ENCODE results near the gene SLC10A1.

Gene SLC10A1

DNA sequence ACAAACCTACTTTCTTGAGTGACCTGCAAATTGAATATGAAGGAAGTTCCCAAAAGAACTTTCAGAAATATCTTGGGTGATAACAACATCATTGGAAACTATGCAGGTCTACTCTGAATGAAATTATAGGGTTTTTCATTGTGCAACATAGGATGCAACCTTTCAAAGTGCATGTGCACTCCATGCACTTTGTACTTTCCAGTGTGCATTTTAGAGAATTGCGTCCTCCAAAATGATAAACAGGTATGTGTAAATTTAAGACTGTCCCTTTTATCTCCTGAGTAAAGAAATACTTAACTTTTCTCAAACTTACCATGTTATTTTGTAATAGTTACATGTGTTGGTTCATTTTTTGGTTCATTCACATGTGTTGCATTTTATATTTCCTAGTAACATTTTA is 16.9 kb downstream of the SLC10A1 start:
- Histone ChIP-seq H3K4me1 (ENCODE audit: control insufficient read depth, low read depth, low read length) (no peaks in the 10 kb centered on the region), H3K27me3 (ENCODE audit: control insufficient read depth, insufficient read depth, low read length) (no peaks in the 10 kb centered on the region), H3K9ac (ENCODE audit: low read length) (no peak overlapping the region), H3K9me3 (ENCODE audit: control insufficient read depth, low read depth, low read length) (no peaks in the 10 kb centered on the region), H3K27ac (ENCODE audit: low read length) (no peak overlapping the region), H3K36me3 (ENCODE audit: control insufficient read depth, low read depth, low read length) (peaks cover 45% of the 10 kb centered on the region), H3K4me3 (ENCODE audit: low read length) (no peak overlapping the region)

GRCh38 chr14:69779088-69779487 is 18.0 kb downstream of the SLC10A1 start:
- H3K27ac ChIP-seq (ENCODE audit: low read length), result no peak overlapping the region

DNA sequence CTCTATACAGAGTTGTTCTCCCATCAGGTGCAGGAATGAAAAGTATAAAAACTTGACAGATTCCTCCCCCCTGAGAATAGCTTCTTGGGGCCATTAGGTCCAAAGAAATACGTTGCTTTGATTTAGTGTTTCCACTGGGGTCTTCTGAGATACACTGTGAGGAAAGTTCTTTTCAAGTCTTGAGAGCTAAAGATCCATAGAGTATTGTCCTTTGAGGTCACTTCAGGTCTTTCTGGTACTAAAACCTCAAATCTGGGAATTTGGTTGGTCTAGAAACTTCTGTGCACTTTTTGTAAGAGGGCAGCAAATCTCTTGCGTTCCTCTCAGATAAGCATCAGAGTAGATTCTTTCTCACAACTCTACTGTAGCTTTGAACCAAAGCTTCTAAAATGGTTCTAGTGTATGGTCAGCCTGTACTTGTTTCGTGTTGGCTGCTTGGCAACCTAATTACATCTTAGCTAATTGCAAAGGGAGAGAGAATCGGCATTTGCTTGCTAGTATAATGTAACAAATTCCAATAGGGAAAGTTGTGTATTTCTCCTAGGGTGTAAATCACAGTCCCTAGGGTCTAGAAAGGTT is 20.1 kb downstream of the SLC10A1 start:
- no peaks in the 10 kb centered on the region for H3K27me3 ChIP-seq (ENCODE audit: control insufficient read depth, insufficient read depth, low read length)
- no peak overlapping the region for H3K4me3 ChIP-seq (ENCODE audit: low read length)
- no peak overlapping the region for H3K9ac ChIP-seq (ENCODE audit: low read length)
- H3K27ac ChIP-seq (ENCODE audit: low read length), result no peak overlapping the region
- H3K36me3 ChIP-seq (ENCODE audit: control insufficient read depth, low read depth, low read length), result peaks cover 74% of the 10 kb centered on the region
- H3K9me3 ChIP-seq (ENCODE audit: control insufficient read depth, low read depth, low read length), result no peaks in the 10 kb centered on the region
- H3K4me1 ChIP-seq (ENCODE audit: control insufficient read depth, low read depth, low read length), result no peaks in the 10 kb centered on the region

More at GRCh38 chr14:69779088-69779487, 18.0 kb downstream of the SLC10A1 start:
- no peaks in the 10 kb centered on the region for H3K4me1 ChIP-seq (ENCODE audit: control insufficient read depth, low read depth, low read length)
- no peak overlapping the region for H3K4me3 ChIP-seq (ENCODE audit: low read length)
- H3K36me3 ChIP-seq (ENCODE audit: control insufficient read depth, low read depth, low read length), result peaks cover 53% of the 10 kb centered on the region
- no peak overlapping the region for H3K9ac ChIP-seq (ENCODE audit: low read length)
- no peaks in the 10 kb centered on the region for H3K27me3 ChIP-seq (ENCODE audit: control insufficient read depth, insufficient read depth, low read length)
- no peaks in the 10 kb centered on the region for H3K9me3 ChIP-seq (ENCODE audit: control insufficient read depth, low read depth, low read length)

- Histone ChIP-seq H3K36me3 (ENCODE audit: control insufficient read depth, low read depth, low read length) (peaks cover 89% of the 10 kb centered on the region), H3K9ac (ENCODE audit: low read length) (no peak overlapping the region), H3K27ac (ENCODE audit: low read length) (no peak overlapping the region), H3K27me3 (ENCODE audit: control insufficient read depth, insufficient read depth, low read length) (no peaks in the 10 kb centered on the region), H3K4me1 (ENCODE audit: control insufficient read depth, low read depth, low read length) (no peaks in the 10 kb centered on the region), H3K4me3 (ENCODE audit: low read length) (no peak overlapping the region), H3K9me3 (ENCODE audit: control insufficient read depth, low read depth, low read length) (no peaks in the 10 kb centered on the region)
These were observed 22.0 kb downstream of the SLC10A1 start for GRCh38 chr14:69775012-69775411.

DNA sequence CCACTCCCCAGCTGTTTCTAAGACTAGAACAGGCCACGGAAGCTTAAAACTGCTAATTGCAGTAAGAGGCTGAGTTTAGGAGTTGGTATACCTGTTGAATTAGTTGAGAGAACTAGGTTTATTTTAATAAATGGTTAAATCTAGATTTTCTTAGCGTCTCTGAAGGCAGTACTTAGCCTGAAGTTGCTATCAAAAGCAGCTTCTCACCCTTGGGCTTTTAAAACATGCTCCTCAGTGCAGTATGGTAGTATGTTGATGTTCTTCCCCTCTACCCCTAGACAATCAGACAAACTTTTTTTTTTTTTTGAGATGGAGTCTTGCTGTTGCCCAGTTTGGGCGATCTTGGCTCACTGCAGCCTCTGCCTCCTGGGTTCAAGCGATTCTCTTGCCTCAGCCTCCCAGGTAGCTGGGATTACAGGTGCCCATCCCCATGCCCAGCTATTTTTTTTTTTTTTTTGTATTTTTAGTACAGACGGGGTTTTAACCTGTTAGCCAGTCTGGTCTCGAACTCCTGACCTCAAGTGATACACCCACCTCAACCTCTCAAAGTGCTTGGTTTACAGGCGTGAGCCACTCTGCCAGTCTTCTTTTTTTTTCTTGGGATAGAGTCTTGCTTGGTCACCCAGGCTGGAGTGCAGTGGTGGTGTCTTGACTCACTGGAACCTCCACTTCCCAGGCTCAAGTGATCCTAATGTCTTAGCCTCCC is 23.3 kb downstream of the SLC10A1 start:
- Histone ChIP-seq H3K9ac (ENCODE audit: low read length) (no peak overlapping the region), H3K27ac (ENCODE audit: low read length) (no peak overlapping the region), H3K36me3 (ENCODE audit: control insufficient read depth, low read depth, low read length) (peaks cover 97% of the 10 kb centered on the region)

DNA sequence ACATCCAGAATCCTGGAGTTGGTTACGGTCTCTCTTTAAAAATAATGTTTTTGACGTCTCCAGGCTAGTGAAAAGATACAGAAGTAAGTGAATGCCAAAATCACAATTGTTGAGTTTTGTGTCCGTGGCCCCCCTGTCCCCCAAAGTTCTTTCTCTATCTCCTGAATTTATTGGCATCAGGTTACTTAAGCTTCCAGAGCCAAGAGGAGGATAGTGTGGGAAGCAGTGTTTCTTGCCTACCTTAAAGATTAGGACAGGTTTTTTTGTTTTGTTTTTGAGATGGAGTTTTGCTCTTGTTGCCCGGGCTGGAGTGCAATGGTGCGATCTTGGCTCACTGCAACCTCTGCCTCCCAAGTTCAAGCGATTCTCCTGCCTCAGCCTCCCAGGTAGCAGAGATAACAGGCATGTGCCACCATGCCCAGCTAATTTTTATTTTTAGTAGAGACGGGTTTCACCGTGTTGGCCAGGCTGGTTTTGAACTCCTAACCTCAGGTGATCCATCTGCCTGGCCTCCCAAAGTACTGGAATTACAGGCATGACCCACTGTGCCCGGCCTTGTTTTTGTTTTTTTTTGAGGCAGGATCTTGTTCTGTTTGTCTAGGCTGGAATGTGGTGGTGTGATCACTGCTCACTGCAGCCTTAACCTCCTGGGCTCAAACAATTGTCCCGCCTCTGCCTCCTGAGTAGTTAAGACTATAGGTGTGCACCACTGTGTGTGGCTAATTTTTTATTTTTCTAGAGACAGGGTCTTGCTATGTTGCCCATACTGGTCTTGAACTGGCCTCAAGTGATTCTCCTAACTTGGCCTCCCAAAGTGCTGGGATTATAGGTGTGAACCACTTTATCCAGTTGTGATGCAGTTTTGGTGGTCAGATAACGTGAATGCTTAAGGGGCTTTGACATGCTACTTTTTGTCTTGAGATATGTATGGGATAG is 24.7 kb downstream of the SLC10A1 start:
- H3K27ac ChIP-seq (ENCODE audit: low read length), result no peak overlapping the region
- H3K27me3 ChIP-seq (ENCODE audit: control insufficient read depth, insufficient read depth, low read length), result no peaks in the 10 kb centered on the region
- no peak overlapping the region for H3K9ac ChIP-seq (ENCODE audit: low read length)
- H3K9me3 ChIP-seq (ENCODE audit: control insufficient read depth, low read depth, low read length), result no peaks in the 10 kb centered on the region
- H3K36me3 ChIP-seq (ENCODE audit: control insufficient read depth, low read depth, low read length), result peaks cover 93% of the 10 kb centered on the region
- no peak overlapping the region for H3K4me3 ChIP-seq (ENCODE audit: low read length)
- H3K4me1 ChIP-seq (ENCODE audit: control insufficient read depth, low read depth, low read length), result peaks cover 6% of the 10 kb centered on the region

More for the DNA sequence above, 23.3 kb downstream of the SLC10A1 start:
- no peaks in the 10 kb centered on the region for H3K4me1 ChIP-seq (ENCODE audit: control insufficient read depth, low read depth, low read length)
- no peaks in the 10 kb centered on the region for H3K27me3 ChIP-seq (ENCODE audit: control insufficient read depth, insufficient read depth, low read length)
- no peak overlapping the region for H3K4me3 ChIP-seq (ENCODE audit: low read length)
- H3K9me3 ChIP-seq (ENCODE audit: control insufficient read depth, low read depth, low read length), result no peaks in the 10 kb centered on the region

- no peak overlapping the region for H3K4me3 ChIP-seq (ENCODE audit: low read length)
- peaks cover 6% of the 10 kb centered on the region for H3K4me1 ChIP-seq (ENCODE audit: control insufficient read depth, low read depth, low read length)
- H3K27ac ChIP-seq (ENCODE audit: low read length), result no peak overlapping the region
- H3K27me3 ChIP-seq (ENCODE audit: control insufficient read depth, insufficient read depth, low read length), result no peaks in the 10 kb centered on the region
- H3K9me3 ChIP-seq (ENCODE audit: control insufficient read depth, low read depth, low read length), result no peaks in the 10 kb centered on the region
- H3K36me3 ChIP-seq (ENCODE audit: control insufficient read depth, low read depth, low read length), result peaks cover 82% of the 10 kb centered on the region
- H3K9ac ChIP-seq (ENCODE audit: low read length), result no peak overlapping the region
These were observed 25.9 kb downstream of the SLC10A1 start for GRCh38 chr14:69771136-69771535.

DNA sequence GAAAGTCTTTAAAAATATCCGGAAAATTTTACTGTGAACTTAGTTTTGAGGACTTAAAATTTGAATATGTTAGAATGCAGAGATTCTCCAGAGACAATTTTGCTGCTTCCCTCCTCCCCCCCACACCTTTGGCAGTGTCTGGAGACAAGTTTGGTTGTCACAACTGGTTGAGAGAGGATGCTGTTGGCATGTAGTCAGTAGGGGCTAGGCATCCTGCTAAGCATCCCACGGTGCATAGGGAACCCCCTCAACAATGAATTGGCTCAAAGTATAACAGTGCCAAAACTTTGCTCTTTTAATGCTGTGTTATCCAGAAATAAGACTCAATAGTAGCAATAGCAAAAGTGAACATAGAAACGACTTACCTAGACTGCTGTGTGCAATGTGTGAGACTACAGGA is 26.5 kb downstream of the SLC10A1 start:
- no peak overlapping the region for H3K27ac ChIP-seq (ENCODE audit: low read length)
- H3K9me3 ChIP-seq (ENCODE audit: control insufficient read depth, low read depth, low read length), result no peaks in the 10 kb centered on the region
- peaks cover 76% of the 10 kb centered on the region for H3K36me3 ChIP-seq (ENCODE audit: control insufficient read depth, low read depth, low read length)
- no peaks in the 10 kb centered on the region for H3K27me3 ChIP-seq (ENCODE audit: control insufficient read depth, insufficient read depth, low read length)
- no peak overlapping the region for H3K9ac ChIP-seq (ENCODE audit: low read length)
- H3K4me1 ChIP-seq (ENCODE audit: control insufficient read depth, low read depth, low read length), result peaks cover 6% of the 10 kb centered on the region
- no peak overlapping the region for H3K4me3 ChIP-seq (ENCODE audit: low read length)

DNA sequence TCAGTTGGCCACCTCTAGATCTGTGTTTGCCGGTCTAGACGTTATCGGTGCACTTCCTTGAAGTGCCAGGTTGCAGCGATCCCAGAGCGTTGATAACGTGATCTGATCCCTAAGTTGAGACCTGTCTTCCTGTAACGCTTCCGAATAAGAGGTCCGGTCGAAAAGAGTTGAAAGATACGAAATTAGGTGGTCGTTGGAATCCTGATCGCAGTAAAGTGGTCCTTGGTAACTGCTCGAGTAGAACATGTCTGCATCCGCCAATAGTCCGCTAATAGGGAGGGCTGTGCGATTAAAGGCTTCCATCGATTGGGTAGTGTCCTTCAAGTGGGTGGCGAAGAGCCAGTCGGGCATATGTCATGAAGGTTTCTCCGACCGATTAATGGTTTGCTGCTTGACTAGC is 27.4 kb downstream of the SLC10A1 start:
- Histone ChIP-seq H3K9ac (ENCODE audit: low read length) (no peak overlapping the region), H3K36me3 (ENCODE audit: control insufficient read depth, low read depth, low read length) (peaks cover 67% of the 10 kb centered on the region), H3K4me3 (ENCODE audit: low read length) (no peak overlapping the region)

GRCh38 chr14:69768873-69769272 is 28.2 kb downstream of the SLC10A1 start:
- H3K36me3 ChIP-seq (ENCODE audit: control insufficient read depth, low read depth, low read length), result peaks cover 61% of the 10 kb centered on the region
- H3K27ac ChIP-seq (ENCODE audit: low read length), result no peak overlapping the region
- peak overlapping the region; percentile 99 for H3K4me3 ChIP-seq (ENCODE audit: low read length)
- H3K9me3 ChIP-seq (ENCODE audit: control insufficient read depth, low read depth, low read length), result no peaks in the 10 kb centered on the region
- H3K27me3 ChIP-seq (ENCODE audit: control insufficient read depth, insufficient read depth, low read length), result no peaks in the 10 kb centered on the region
- H3K9ac ChIP-seq (ENCODE audit: low read length), result no peak overlapping the region
- H3K4me1 ChIP-seq (ENCODE audit: control insufficient read depth, low read depth, low read length), result peaks cover 6% of the 10 kb centered on the region

More for the DNA sequence above, 27.4 kb downstream of the SLC10A1 start:
- no peak overlapping the region for H3K27ac ChIP-seq (ENCODE audit: low read length)
- no peaks in the 10 kb centered on the region for H3K9me3 ChIP-seq (ENCODE audit: control insufficient read depth, low read depth, low read length)
- peaks cover 6% of the 10 kb centered on the region for H3K4me1 ChIP-seq (ENCODE audit: control insufficient read depth, low read depth, low read length)
- H3K27me3 ChIP-seq (ENCODE audit: control insufficient read depth, insufficient read depth, low read length), result no peaks in the 10 kb centered on the region

- H3K9ac ChIP-seq (ENCODE audit: low read length), result peak overlapping the region; percentile 100
- no peaks in the 10 kb centered on the region for H3K27me3 ChIP-seq (ENCODE audit: control insufficient read depth, insufficient read depth, low read length)
- H3K4me1 ChIP-seq (ENCODE audit: control insufficient read depth, low read depth, low read length), result peaks cover 6% of the 10 kb centered on the region
- H3K27ac ChIP-seq (ENCODE audit: low read length), result peak overlapping the region; percentile 98
- H3K4me3 ChIP-seq (ENCODE audit: low read length), result peak overlapping the region; percentile 99
- no peaks in the 10 kb centered on the region for H3K9me3 ChIP-seq (ENCODE audit: control insufficient read depth, low read depth, low read length)
- peaks cover 47% of the 10 kb centered on the region for H3K36me3 ChIP-seq (ENCODE audit: control insufficient read depth, low read depth, low read length)
These were observed 29.6 kb downstream of the SLC10A1 start for GRCh38 chr14:69767369-69767999.

Data from iPS-18a (cell line).